GM12878 (cell line): ENCODE measurements around the gene RTF1. TPM values are rescaled to one million over a fixed set of nuclear protein-coding genes. Genes with fewer than 3 reads are reported as not detected.

ENCODE experiments used
- BHLHE40 ChIP-seq, 2 experiments: fragments of 450-650 bp in 1 of 2; IDR thresholded peaks; 2 replicates each; pipeline ENCODE4 v1.6.1; 2011 to 2017; ENCODE audit warnings: low read depth in 2 of 2, borderline replicate concordance in 1 of 2, improper control_type of control experiment in 1 of 2, low read length in 1 of 2, mild to moderate bottlenecking in 1 of 2
- CREB1 ChIP-seq: IDR thresholded peaks from 2 replicates; pipeline ENCODE4 v1.6.1; 2012; ENCODE audit warnings: low read depth, mild to moderate bottlenecking, inconsistent platforms
- EGR1 ChIP-seq, 2 experiments: IDR thresholded peaks; 1 replicate in 1 of 2; 2 replicates in 1 of 2; pipeline ENCODE4 v1.6.1; 2011 to 2012; ENCODE audit warnings: low read depth in 2 of 2, low read length in 2 of 2, borderline replicate concordance in 1 of 2, mild to moderate bottlenecking in 1 of 2, moderate library complexity in 1 of 2
- IKZF1 ChIP-seq: fragments of 450-650 bp; conservative IDR thresholded peaks from 2 replicates; pipeline ENCODE4 v1.6.1; 2017; ENCODE audit warnings: antibody characterized with exemption, mild to moderate bottlenecking
- LARP7 ChIP-seq: fragments of 450-650 bp; IDR thresholded peaks from 2 replicates; pipeline ENCODE4 v1.6.1; 2017; ENCODE audit warnings: mild to moderate bottlenecking
- MEF2B ChIP-seq: fragments of 450-650 bp; IDR thresholded peaks from 2 replicates; pipeline ENCODE4 v1.6.1; 2018; ENCODE audit warnings: mild to moderate bottlenecking, moderate library complexity; ENCODE audit not compliant: partially characterized antibody, poor library complexity, severe bottlenecking
- MTA2 ChIP-seq: fragments of 450-650 bp; IDR thresholded peaks from 2 replicates; pipeline ENCODE4 v1.6.1; 2016; ENCODE audit warnings: low read depth, mild to moderate bottlenecking, moderate library complexity
- MXI1 ChIP-seq: fragments of 150-350 bp; IDR thresholded peaks from 2 replicates; pipeline ENCODE4 v1.6.1; 2011; ENCODE audit warnings: low read depth, mild to moderate bottlenecking, inconsistent platforms, low read length, improper control_type of control experiment
- NR2F1 ChIP-seq: fragments of 450-650 bp; conservative IDR thresholded peaks from 2 replicates; pipeline ENCODE4 v1.6.1; 2017; ENCODE audit warnings: mild to moderate bottlenecking
- RELA ChIP-seq: fragments of 450-650 bp; IDR thresholded peaks from 2 replicates; pipeline ENCODE4 v1.8.0; 2014; ENCODE audit warnings: borderline replicate concordance; ENCODE audit not compliant: partially characterized antibody
- SMARCA5 ChIP-seq: fragments of 450-650 bp; IDR thresholded peaks from 2 replicates; pipeline ENCODE4 v1.6.1; 2017; ENCODE audit warnings: mild to moderate bottlenecking
- SREBF1 ChIP-seq: IDR thresholded peaks from 2 replicates; pipeline ENCODE4 v1.6.1; 2012; ENCODE audit warnings: mild to moderate bottlenecking, low read length
- SRF ChIP-seq, 2 experiments: IDR thresholded peaks; 2 replicates each; pipeline ENCODE4 v1.6.1; 2011; ENCODE audit warnings: low read depth in 2 of 2, low read length in 2 of 2, mild to moderate bottlenecking in 1 of 2, moderate library complexity in 1 of 2
- STAT1 ChIP-seq: fragments of 450-650 bp; conservative IDR thresholded peaks from 2 replicates; pipeline ENCODE4 v1.6.1; 2014; ENCODE audit warnings: antibody characterized with exemption, mild to moderate bottlenecking
- ZBED1 ChIP-seq: IDR thresholded peaks from 2 replicates; pipeline ENCODE4 v1.6.1; 2016; ENCODE audit warnings: borderline replicate concordance
- polyA plus RNA-seq, 11 experiments: library from polyadenylated mRNA; depleted of rRNA in 4 of 11; unstranded in 6 of 11; stranded (reverse) in 5 of 11; fragments of >200 nt; fragmentation: Nextera tagmentation in 4 of 11; fragmentation: Illumina TruSeq in 1 of 11; extraction: Ambion mirVana in 4 of 11; extraction: Trizol in 1 of 11; gene quantifications; 1 replicate in 1 of 11; 2 replicates in 10 of 11; pipeline versions ENCODE4 v1.2.1 to v1.2.3, GENCODE V29; 2011 to 2016; ENCODE audit warnings: inconsistent platforms in 2 of 11, missing spikeins in 2 of 11, low read depth in 1 of 11
- total RNA-seq, 4 experiments: library from RNA; depleted of rRNA in 3 of 4; stranded (reverse); fragments of >200 nt in 3 of 4; fragmentation: Illumina TruSeq in 1 of 4; extraction: Trizol in 1 of 4; gene quantifications; 2 replicates each; pipeline versions ENCODE4 v1.2.1 to v1.2.3, GENCODE V29; 2013 to 2021
- TF ChIP-seq, protein P1 (sequence below): fragments of 150-350 bp; IDR thresholded peaks from 2 replicates; pipeline ENCODE4 v1.6.1; 2016; ENCODE audit warnings: low read depth, low read length
- TF ChIP-seq, protein P2 (sequence below): IDR thresholded peaks from 2 replicates; pipeline ENCODE4 v1.6.1; 2012; ENCODE audit warnings: low read depth, low read length, improper control_type of control experiment
- TF ChIP-seq, protein P3 (sequence below): IDR thresholded peaks from 2 replicates; pipeline ENCODE4 v1.6.1; 2011; ENCODE audit warnings: borderline replicate concordance, low read depth, mild to moderate bottlenecking, moderate library complexity, low read length; ENCODE audit not compliant: insufficient read depth, poor library complexity, severe bottlenecking
- TF ChIP-seq, protein P4 (sequence below): IDR thresholded peaks from 2 replicates; pipeline ENCODE4 v1.6.1; 2011; ENCODE audit warnings: borderline replicate concordance, low read depth, mild to moderate bottlenecking, moderate library complexity, mixed read lengths, low read length; ENCODE audit not compliant: insufficient read depth; ENCODE audit errors: extremely low read length
- TF ChIP-seq, protein P5 (sequence below): fragments of 450-650 bp; IDR thresholded peaks from 2 replicates; pipeline ENCODE4 v1.6.1; 2018; ENCODE audit warnings: mild to moderate bottlenecking, low read depth, moderate library complexity; ENCODE audit not compliant: partially characterized antibody
- TF ChIP-seq, protein P6 (sequence below): IDR thresholded peaks from 2 replicates; pipeline ENCODE4 v1.6.1; 2012; ENCODE audit warnings: low read length, inconsistent platforms

Gene RTF1
- total and polyA plus RNA-seq, 10 of the 15 experiments (the other 5 are each of a cell fraction or from before 2014, with no cell fraction given): 7.2 to 67.9 (median 32.3) TPM

DNA sequence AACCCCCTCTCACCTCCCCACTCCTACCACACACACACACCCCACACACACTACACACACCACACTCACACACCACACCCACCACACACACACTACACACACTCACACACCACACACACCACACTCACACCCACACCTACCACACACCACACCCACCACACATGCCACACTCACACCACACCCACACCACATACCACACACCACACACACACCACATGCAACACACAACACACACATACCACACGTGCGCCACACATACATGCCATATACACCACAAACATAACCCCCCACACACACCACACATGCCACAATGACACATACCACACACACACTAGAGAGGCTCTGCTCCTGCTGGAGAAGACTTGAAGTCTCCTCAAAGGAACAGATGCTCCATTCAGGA, 70.9 kb downstream of the RTF1 start (continued):
- TF ChIP-seq, protein P1, sequence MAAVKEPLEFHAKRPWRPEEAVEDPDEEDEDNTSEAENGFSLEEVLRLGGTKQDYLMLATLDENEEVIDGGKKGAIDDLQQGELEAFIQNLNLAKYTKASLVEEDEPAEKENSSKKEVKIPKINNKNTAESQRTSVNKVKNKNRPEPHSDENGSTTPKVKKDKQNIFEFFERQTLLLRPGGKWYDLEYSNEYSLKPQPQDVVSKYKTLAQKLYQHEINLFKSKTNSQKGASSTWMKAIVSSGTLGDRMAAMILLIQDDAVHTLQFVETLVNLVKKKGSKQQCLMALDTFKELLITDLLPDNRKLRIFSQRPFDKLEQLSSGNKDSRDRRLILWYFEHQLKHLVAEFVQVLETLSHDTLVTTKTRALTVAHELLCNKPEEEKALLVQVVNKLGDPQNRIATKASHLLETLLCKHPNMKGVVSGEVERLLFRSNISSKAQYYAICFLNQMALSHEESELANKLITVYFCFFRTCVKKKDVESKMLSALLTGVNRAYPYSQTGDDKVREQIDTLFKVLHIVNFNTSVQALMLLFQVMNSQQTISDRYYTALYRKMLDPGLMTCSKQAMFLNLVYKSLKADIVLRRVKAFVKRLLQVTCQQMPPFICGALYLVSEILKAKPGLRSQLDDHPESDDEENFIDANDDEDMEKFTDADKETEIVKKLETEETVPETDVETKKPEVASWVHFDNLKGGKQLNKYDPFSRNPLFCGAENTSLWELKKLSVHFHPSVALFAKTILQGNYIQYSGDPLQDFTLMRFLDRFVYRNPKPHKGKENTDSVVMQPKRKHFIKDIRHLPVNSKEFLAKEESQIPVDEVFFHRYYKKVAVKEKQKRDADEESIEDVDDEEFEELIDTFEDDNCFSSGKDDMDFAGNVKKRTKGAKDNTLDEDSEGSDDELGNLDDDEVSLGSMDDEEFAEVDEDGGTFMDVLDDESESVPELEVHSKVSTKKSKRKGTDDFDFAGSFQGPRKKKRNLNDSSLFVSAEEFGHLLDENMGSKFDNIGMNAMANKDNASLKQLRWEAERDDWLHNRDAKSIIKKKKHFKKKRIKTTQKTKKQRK: no peak
- TF ChIP-seq NR2F1 (no peak), STAT1 (no peak), CREB1 (no peak), ZBED1 (no peak), LARP7 (no peak), IKZF1 (0 out of 2 replicates have a peak, but pooled peaks have one; percentile 36), SMARCA5 (no peak), EGR1 (IDR thresholded peaks at IDR 0.05; ENCODE audit: borderline replicate concordance in 1 of 2, low read depth in 2 of 2, low read length in 2 of 2) (no peak), MTA2 (peak; percentile 63), SREBF1 (no peak), MXI1 (no peak), BHLHE40 (IDR thresholded peaks at IDR 0.05; ENCODE audit: borderline replicate concordance in 1 of 2, low read depth in 2 of 2, low read length in 1 of 2) (peak; percentile 74 to 88; a peak in 3 of 4 replicates), SRF (IDR thresholded peaks at IDR 0.05; ENCODE audit: low read depth in 2 of 2, low read length in 2 of 2) (no peak), RELA (no peak), MEF2B (peak; percentile 28)
- TF ChIP-seq, protein P2, sequence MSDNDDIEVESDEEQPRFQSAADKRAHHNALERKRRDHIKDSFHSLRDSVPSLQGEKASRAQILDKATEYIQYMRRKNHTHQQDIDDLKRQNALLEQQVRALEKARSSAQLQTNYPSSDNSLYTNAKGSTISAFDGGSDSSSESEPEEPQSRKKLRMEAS: no peak
- TF ChIP-seq, protein P3, sequence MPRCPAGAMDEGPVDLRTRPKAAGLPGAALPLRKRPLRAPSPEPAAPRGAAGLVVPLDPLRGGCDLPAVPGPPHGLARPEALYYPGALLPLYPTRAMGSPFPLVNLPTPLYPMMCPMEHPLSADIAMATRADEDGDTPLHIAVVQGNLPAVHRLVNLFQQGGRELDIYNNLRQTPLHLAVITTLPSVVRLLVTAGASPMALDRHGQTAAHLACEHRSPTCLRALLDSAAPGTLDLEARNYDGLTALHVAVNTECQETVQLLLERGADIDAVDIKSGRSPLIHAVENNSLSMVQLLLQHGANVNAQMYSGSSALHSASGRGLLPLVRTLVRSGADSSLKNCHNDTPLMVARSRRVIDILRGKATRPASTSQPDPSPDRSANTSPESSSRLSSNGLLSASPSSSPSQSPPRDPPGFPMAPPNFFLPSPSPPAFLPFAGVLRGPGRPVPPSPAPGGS: no peak
- TF ChIP-seq, protein P4, sequence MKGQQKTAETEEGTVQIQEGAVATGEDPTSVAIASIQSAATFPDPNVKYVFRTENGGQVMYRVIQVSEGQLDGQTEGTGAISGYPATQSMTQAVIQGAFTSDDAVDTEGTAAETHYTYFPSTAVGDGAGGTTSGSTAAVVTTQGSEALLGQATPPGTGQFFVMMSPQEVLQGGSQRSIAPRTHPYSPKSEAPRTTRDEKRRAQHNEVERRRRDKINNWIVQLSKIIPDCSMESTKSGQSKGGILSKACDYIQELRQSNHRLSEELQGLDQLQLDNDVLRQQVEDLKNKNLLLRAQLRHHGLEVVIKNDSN: no peak
- TF ChIP-seq, protein P5, sequence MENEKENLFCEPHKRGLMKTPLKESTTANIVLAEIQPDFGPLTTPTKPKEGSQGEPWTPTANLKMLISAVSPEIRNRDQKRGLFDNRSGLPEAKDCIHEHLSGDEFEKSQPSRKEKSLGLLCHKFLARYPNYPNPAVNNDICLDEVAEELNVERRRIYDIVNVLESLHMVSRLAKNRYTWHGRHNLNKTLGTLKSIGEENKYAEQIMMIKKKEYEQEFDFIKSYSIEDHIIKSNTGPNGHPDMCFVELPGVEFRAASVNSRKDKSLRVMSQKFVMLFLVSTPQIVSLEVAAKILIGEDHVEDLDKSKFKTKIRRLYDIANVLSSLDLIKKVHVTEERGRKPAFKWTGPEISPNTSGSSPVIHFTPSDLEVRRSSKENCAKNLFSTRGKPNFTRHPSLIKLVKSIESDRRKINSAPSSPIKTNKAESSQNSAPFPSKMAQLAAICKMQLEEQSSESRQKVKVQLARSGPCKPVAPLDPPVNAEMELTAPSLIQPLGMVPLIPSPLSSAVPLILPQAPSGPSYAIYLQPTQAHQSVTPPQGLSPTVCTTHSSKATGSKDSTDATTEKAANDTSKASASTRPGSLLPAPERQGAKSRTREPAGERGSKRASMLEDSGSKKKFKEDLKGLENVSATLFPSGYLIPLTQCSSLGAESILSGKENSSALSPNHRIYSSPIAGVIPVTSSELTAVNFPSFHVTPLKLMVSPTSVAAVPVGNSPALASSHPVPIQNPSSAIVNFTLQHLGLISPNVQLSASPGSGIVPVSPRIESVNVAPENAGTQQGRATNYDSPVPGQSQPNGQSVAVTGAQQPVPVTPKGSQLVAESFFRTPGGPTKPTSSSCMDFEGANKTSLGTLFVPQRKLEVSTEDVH: no peak
- TF ChIP-seq, protein P6, sequence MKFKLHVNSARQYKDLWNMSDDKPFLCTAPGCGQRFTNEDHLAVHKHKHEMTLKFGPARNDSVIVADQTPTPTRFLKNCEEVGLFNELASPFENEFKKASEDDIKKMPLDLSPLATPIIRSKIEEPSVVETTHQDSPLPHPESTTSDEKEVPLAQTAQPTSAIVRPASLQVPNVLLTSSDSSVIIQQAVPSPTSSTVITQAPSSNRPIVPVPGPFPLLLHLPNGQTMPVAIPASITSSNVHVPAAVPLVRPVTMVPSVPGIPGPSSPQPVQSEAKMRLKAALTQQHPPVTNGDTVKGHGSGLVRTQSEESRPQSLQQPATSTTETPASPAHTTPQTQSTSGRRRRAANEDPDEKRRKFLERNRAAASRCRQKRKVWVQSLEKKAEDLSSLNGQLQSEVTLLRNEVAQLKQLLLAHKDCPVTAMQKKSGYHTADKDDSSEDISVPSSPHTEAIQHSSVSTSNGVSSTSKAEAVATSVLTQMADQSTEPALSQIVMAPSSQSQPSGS: no peak
